GM23338 (cell line): ENCODE measurements around the gene MOK. TPM values are rescaled to one million over a fixed set of nuclear protein-coding genes. Genes with fewer than 3 reads are reported as not detected.
A peak's percentile ranks its signal among the peaks of the same experiment; 100 is the strongest.

Experiments
- ATAC-seq: fragments of 200-7000 bp; cut with Tn5 transposase; 3 replicates; pipeline ENCODE4 v1.9.1; 2020
- DNase-seq: peaks from one replicate; pipeline ENCODE4 v3.0.0-alpha.2; 2015; ENCODE audit warnings: low spot score
- H2AFZ ChIP-seq: fragments of 200-600 bp; sonication (generic); 2 replicates; pipeline ENCODE4 v1.8.0; 2016; ENCODE audit warnings: antibody characterized with exemption, mild to moderate bottlenecking, moderate library complexity
- H3F3A ChIP-seq: fragments of 200-600 bp; sonication (generic); replicated peaks from 2 replicates; pipeline ENCODE4 v1.8.0; 2017; ENCODE audit warnings: antibody characterized with exemption, mixed run types, low read depth
- H3K27ac ChIP-seq: fragments of 200-600 bp; sonication (generic); 2 replicates; pipeline ENCODE4 v1.6.1; 2016; ENCODE audit warnings: low read depth
- H3K27me3 ChIP-seq: fragments of 200-600 bp; sonication (generic); 2 replicates; pipeline ENCODE4 v1.8.0; 2016; ENCODE audit warnings: mild to moderate bottlenecking, mixed run types, moderate library complexity; ENCODE audit not compliant: insufficient read depth
- H3K36me3 ChIP-seq: fragments of 200-600 bp; sonication (generic); 2 replicates; pipeline ENCODE4 v1.8.0; 2016; ENCODE audit warnings: mild to moderate bottlenecking; ENCODE audit not compliant: insufficient read depth
- H3K4me1 ChIP-seq: fragments of 200-600 bp; sonication (generic); 2 replicates; pipeline ENCODE4 v1.8.0; 2016; ENCODE audit warnings: mild to moderate bottlenecking, moderate library complexity; ENCODE audit not compliant: insufficient read depth
- H3K4me2 ChIP-seq: fragments of 200-600 bp; sonication (generic); 2 replicates; pipeline ENCODE4 v1.7.1; 2017; ENCODE audit warnings: mixed run types
- H3K4me3 ChIP-seq: fragments of 200-600 bp; sonication (generic); 2 replicates; pipeline ENCODE4 v1.6.1; 2016; ENCODE audit warnings: mixed run types
- H3K79me2 ChIP-seq: fragments of 200-600 bp; sonication (generic); replicated peaks from 2 replicates; pipeline ENCODE4 v1.8.0; 2017; ENCODE audit warnings: mild to moderate bottlenecking; ENCODE audit not compliant: insufficient read depth
- H3K9me2 ChIP-seq: fragments of 200-600 bp; sonication (generic); 2 replicates; pipeline ENCODE4 v1.8.0; 2017; ENCODE audit not compliant: insufficient read depth
- H4K20me1 ChIP-seq: fragments of 200-600 bp; sonication (generic); replicated peaks from 2 replicates; pipeline ENCODE4 v1.8.0; 2017; ENCODE audit warnings: mild to moderate bottlenecking; ENCODE audit not compliant: insufficient read depth
- H3K27ac Mint-ChIP-seq: 2 replicates; pipeline ENCODE4 v1.8.0; 2020; ENCODE audit warnings: inconsistent platforms, mild to moderate bottlenecking, moderate library complexity, mixed read lengths
- H3K27me3 Mint-ChIP-seq: 3 replicates; pipeline ENCODE4 v1.8.0; 2022; ENCODE audit warnings: low read depth, mild to moderate bottlenecking, moderate library complexity, mixed read lengths, inconsistent platforms; ENCODE audit not compliant: insufficient read depth, poor library complexity
- H3K36me3 Mint-ChIP-seq: 3 replicates; pipeline ENCODE4 v1.8.0; 2021; ENCODE audit warnings: low read depth, mild to moderate bottlenecking, inconsistent platforms, moderate library complexity, mixed read lengths
- H3K4me1 Mint-ChIP-seq: 3 replicates; pipeline ENCODE4 v1.8.0; 2020; ENCODE audit warnings: mild to moderate bottlenecking, inconsistent platforms, mixed read lengths
- H3K4me3 Mint-ChIP-seq: 3 replicates; pipeline ENCODE4 v1.8.0; 2021; ENCODE audit warnings: moderate library complexity, mild to moderate bottlenecking, inconsistent platforms, mixed read lengths
- H3K9me3 Mint-ChIP-seq: 3 replicates; pipeline ENCODE4 v1.8.0; 2020; ENCODE audit warnings: moderate library complexity, mild to moderate bottlenecking, inconsistent platforms, mixed read lengths
- CREB1 ChIP-seq: fragments of 250-450 bp; sonication (Bioruptor Pico); IDR thresholded peaks from 2 replicates; pipeline ENCODE4 v1.5.0; 2020; ENCODE audit warnings: low read depth, mild to moderate bottlenecking, moderate library complexity
- CTCF ChIP-seq, 2 experiments: fragments of 200-600 bp in 1 of 2; sonication (generic) in 1 of 2; conservative IDR thresholded peaks; 2 replicates each; pipeline versions ENCODE4 v1.5.1 to v1.6.1; 2016 to 2017; ENCODE audit warnings: antibody characterized with exemption in 2 of 2, low read depth in 2 of 2, mild to moderate bottlenecking in 2 of 2, moderate library complexity in 1 of 2
- ETS1 ChIP-seq: IDR thresholded peaks from 2 replicates; pipeline ENCODE4 v1.6.1; 2016; ENCODE audit warnings: antibody characterized with exemption
- EZH2 ChIP-seq: fragments of 200-600 bp; sonication (generic); IDR thresholded peaks from one replicate; pipeline ENCODE4 v1.8.0; 2017; ENCODE audit warnings: antibody characterized with exemption, mild to moderate bottlenecking, low read depth; ENCODE audit not compliant: unreplicated experiment
- EZH2phosphoT487 ChIP-seq: fragments of 200-600 bp; sonication (generic); IDR thresholded peaks from one replicate; pipeline ENCODE4 v1.8.1; 2018; ENCODE audit warnings: antibody characterized with exemption; ENCODE audit not compliant: unreplicated experiment
- JUNB ChIP-seq: IDR thresholded peaks from one replicate; pipeline ENCODE4 v1.6.1; 2016; ENCODE audit warnings: antibody characterized with exemption; ENCODE audit not compliant: unreplicated experiment
- NANOG ChIP-seq: IDR thresholded peaks from 2 replicates; pipeline ENCODE4 v1.6.1; 2016; ENCODE audit warnings: antibody characterized with exemption, borderline replicate concordance
- POLR2AphosphoS5 ChIP-seq: IDR thresholded peaks from 2 replicates; pipeline ENCODE4 v1.6.1; 2016; ENCODE audit warnings: antibody characterized with exemption, low read depth
- REST ChIP-seq: IDR thresholded peaks from one replicate; pipeline ENCODE4 v1.6.1; 2018; ENCODE audit warnings: antibody characterized with exemption; ENCODE audit not compliant: unreplicated experiment
- STAT1 ChIP-seq: IDR thresholded peaks from one replicate; pipeline ENCODE4 v1.6.1; 2016; ENCODE audit warnings: antibody characterized with exemption; ENCODE audit not compliant: unreplicated experiment
- ZNF114 ChIP-seq: fragments of 250-450 bp; sonication (Bioruptor Pico); IDR thresholded peaks from 2 replicates; pipeline ENCODE4 v1.5.0; 2020; ENCODE audit warnings: mild to moderate bottlenecking, moderate library complexity
- ZNF331 ChIP-seq: fragments of 250-450 bp; sonication (Bioruptor Pico); IDR thresholded peaks from 2 replicates; pipeline ENCODE4 v1.5.0; 2020; ENCODE audit warnings: low read depth, mild to moderate bottlenecking, moderate library complexity
- polyA plus RNA-seq: library from polyadenylated mRNA; unstranded; fragments of >200 nt; fragmentation: Nextera tagmentation; extraction: Ambion mirVana; gene quantifications from 2 replicates; pipeline ENCODE4 v1.2.1, GENCODE V29; 2016
- total RNA-seq: library from RNA; depleted of rRNA; stranded (reverse); fragments of >200 nt; shearing (Covaris generic); gene quantifications from 2 replicates; pipeline ENCODE4 v1.2.3, GENCODE V29; 2014
- TF ChIP-seq, protein P1 (sequence below): fragments of 250-450 bp; sonication (Bioruptor Pico); IDR thresholded peaks from 2 replicates; pipeline ENCODE4 v1.5.0; 2020; ENCODE audit warnings: mild to moderate bottlenecking, moderate library complexity

Gene MOK
- total and polyA plus RNA-seq, 2 experiments from 2014 or later, result 3.1 TPM

GRCh38 chr14:102320033-102320660 lies 15.2 kb upstream of the MOK start:
- peak overlapping the region; percentile 82; the same call in 1 of the 2 replicates for H3K27ac Mint-ChIP-seq
- H3K27me3 Mint-ChIP-seq, result peaks cover 22% of the 10 kb centered on the region
- Histone ChIP-seq H3K4me3 (peak overlapping the region; percentile 62), H3F3A (peaks cover 19% of the 10 kb centered on the region; the same call in 1 of the 2 replicates), H3K27me3 (peaks cover 11% of the 10 kb centered on the region), H3K9me2 (no peaks in the 10 kb centered on the region), H2AFZ (peak overlapping the region; percentile 89), H3K36me3 (no peaks in the 10 kb centered on the region), H4K20me1 (no peaks in the 10 kb centered on the region), H3K79me2 (no peaks in the 10 kb centered on the region), H3K27ac (no peak overlapping the region), H3K4me2 (peak overlapping the region; percentile 96), H3K4me1 (peaks cover 27% of the 10 kb centered on the region)
- H3K4me1 Mint-ChIP-seq, result peaks cover 28% of the 10 kb centered on the region
- ATAC-seq (peak; percentile 5), DNase-seq (peak; percentile 65)
- H3K4me3 Mint-ChIP-seq, result peak overlapping the region; percentile 90
- peaks cover 4% of the 10 kb centered on the region; the same call in 2 of the 3 replicates for H3K36me3 Mint-ChIP-seq
- TF ChIP-seq ZNF331 (CRISPR knock-in tag) (no peak), JUNB (no peak), ETS1 (no peak), POLR2AphosphoS5 (no peak), CREB1 (CRISPR knock-in tag) (no peak), ZNF114 (CRISPR knock-in tag) (no peak), EZH2 (no peak), NANOG (no peak), CTCF (conservative IDR thresholded peaks at IDR 0.05; ENCODE audit: low read depth in 2 of 2) (no peak), REST (no peak), EZH2phosphoT487 (no peak), STAT1 (no peak)
- TF ChIP-seq, protein P1, sequence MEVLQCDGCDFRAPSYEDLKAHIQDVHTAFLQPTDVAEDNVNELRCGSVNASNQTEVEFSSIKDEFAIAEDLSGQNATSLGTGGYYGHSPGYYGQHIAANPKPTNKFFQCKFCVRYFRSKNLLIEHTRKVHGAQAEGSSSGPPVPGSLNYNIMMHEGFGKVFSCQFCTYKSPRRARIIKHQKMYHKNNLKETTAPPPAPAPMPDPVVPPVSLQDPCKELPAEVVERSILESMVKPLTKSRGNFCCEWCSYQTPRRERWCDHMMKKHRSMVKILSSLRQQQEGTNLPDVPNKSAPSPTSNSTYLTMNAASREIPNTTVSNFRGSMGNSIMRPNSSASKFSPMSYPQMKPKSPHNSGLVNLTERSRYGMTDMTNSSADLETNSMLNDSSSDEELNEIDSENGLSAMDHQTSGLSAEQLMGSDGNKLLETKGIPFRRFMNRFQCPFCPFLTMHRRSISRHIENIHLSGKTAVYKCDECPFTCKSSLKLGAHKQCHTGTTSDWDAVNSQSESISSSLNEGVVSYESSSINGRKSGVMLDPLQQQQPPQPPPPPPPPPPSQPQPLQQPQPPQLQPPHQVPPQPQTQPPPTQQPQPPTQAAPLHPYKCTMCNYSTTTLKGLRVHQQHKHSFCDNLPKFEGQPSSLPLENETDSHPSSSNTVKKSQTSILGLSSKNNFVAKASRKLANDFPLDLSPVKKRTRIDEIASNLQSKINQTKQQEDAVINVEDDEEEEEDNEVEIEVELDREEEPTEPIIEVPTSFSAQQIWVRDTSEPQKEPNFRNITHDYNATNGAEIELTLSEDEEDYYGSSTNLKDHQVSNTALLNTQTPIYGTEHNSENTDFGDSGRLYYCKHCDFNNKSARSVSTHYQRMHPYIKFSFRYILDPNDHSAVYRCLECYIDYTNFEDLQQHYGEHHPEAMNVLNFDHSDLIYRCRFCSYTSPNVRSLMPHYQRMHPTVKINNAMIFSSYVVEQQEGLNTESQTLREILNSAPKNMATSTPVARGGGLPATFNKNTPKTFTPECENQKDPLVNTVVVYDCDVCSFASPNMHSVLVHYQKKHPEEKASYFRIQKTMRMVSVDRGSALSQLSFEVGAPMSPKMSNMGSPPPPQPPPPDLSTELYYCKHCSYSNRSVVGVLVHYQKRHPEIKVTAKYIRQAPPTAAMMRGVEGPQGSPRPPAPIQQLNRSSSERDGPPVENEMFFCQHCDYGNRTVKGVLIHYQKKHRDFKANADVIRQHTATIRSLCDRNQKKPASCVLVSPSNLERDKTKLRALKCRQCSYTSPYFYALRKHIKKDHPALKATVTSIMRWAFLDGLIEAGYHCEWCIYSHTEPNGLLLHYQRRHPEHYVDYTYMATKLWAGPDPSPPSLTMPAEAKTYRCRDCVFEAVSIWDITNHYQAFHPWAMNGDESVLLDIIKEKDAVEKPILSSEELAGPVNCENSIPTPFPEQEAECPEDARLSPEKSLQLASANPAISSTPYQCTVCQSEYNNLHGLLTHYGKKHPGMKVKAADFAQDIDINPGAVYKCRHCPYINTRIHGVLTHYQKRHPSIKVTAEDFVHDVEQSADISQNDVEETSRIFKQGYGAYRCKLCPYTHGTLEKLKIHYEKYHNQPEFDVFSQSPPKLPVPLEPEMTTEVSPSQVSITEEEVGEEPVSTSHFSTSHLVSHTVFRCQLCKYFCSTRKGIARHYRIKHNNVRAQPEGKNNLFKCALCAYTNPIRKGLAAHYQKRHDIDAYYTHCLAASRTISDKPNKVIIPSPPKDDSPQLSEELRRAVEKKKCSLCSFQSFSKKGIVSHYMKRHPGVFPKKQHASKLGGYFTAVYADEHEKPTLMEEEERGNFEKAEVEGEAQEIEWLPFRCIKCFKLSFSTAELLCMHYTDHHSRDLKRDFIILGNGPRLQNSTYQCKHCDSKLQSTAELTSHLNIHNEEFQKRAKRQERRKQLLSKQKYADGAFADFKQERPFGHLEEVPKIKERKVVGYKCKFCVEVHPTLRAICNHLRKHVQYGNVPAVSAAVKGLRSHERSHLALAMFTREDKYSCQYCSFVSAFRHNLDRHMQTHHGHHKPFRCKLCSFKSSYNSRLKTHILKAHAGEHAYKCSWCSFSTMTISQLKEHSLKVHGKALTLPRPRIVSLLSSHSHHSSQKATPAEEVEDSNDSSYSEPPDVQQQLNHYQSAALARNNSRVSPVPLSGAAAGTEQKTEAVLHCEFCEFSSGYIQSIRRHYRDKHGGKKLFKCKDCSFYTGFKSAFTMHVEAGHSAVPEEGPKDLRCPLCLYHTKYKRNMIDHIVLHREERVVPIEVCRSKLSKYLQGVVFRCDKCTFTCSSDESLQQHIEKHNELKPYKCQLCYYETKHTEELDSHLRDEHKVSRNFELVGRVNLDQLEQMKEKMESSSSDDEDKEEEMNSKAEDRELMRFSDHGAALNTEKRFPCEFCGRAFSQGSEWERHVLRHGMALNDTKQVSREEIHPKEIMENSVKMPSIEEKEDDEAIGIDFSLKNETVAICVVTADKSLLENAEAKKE (CRISPR knock-in tag), result no peak
- 0 out of 3 replicates have a peak, but pooled peaks cover 5% of the 10 kb centered on the region for H3K9me3 Mint-ChIP-seq
